WTC11 (cell line): ENCODE results near the gene LRRC74A. TPM values are rescaled to one million over a fixed set of nuclear protein-coding genes. Genes with fewer than 3 reads are reported as not detected.

Experiments used
- ATAC-seq: fragments of 200-7000 bp; cut with Tn5 transposase; 2 replicates; pipeline ENCODE4 v1.10.0; 2021; ENCODE audit warnings: mild to moderate bottlenecking, moderate library complexity
- CTCF ChIA-PET: fragments of 300-600 bp; sonication (Branson Sonifier 250); formaldehyde crosslinking; loops from one replicate; lab custom pipeline; 2021; ENCODE audit warnings: antibody characterized with exemption; lab: Charles Lee
- POLR2A ChIA-PET: fragments of 350-600 bp; sonication (Branson Sonifier 250); formaldehyde crosslinking; loops from one replicate; lab custom pipeline; 2021; ENCODE audit warnings: antibody characterized with exemption; lab: Charles Lee
- DNase-seq: peaks from one replicate; pipeline ENCODE4 v3.0.0; 2021; ENCODE audit warnings: low spot score
- H3K27ac Mint-ChIP-seq: 2 replicates; pipeline ENCODE4 v1.8.0; 2021; ENCODE audit warnings: mixed read lengths
- H3K27me3 Mint-ChIP-seq: 2 replicates; pipeline ENCODE4 v1.8.0; 2021; ENCODE audit warnings: low read depth, mild to moderate bottlenecking, moderate library complexity, mixed read lengths
- H3K36me3 Mint-ChIP-seq: 2 replicates; pipeline ENCODE4 v1.8.0; 2021; ENCODE audit warnings: mixed read lengths
- H3K4me1 Mint-ChIP-seq: 2 replicates; pipeline ENCODE4 v1.8.0; 2022; ENCODE audit warnings: mixed read lengths
- H3K4me3 Mint-ChIP-seq: 2 replicates; pipeline ENCODE4 v1.8.0; 2021; ENCODE audit warnings: mild to moderate bottlenecking, moderate library complexity, mixed read lengths
- H3K9me3 Mint-ChIP-seq: 2 replicates; pipeline ENCODE4 v1.8.0; 2021; ENCODE audit warnings: mixed read lengths
- AR ChIP-seq: fragments of 250-450 bp; sonication (Bioruptor Pico); IDR thresholded peaks from 2 replicates; pipeline ENCODE4 v1.9.0; 2021; ENCODE audit warnings: mild to moderate bottlenecking
- CREM ChIP-seq: sonication (generic); formaldehyde crosslinking; IDR thresholded peaks from 2 replicates; pipeline ENCODE4 v1.8.1; 2022; ENCODE audit warnings: mild to moderate bottlenecking, missing genetic modification reagents, moderate library complexity
- E2F5 ChIP-seq: sonication (generic); formaldehyde crosslinking; IDR thresholded peaks from 2 replicates; pipeline ENCODE4 v1.8.1; 2022; ENCODE audit warnings: mild to moderate bottlenecking, moderate library complexity, missing genetic modification reagents
- MAX ChIP-seq: sonication (generic); formaldehyde crosslinking; IDR thresholded peaks from 2 replicates; pipeline ENCODE4 v1.8.0; 2022; ENCODE audit warnings: mild to moderate bottlenecking, missing genetic modification reagents
- MLX ChIP-seq: sonication (generic); formaldehyde crosslinking; IDR thresholded peaks from 2 replicates; pipeline ENCODE4 v1.8.1; 2023; ENCODE audit warnings: mild to moderate bottlenecking, missing genetic modification reagents, moderate library complexity
- NFATC4 ChIP-seq: fragments of 250-450 bp; sonication (Bioruptor Pico); IDR thresholded peaks from 2 replicates; pipeline ENCODE4 v1.9.0; 2021; ENCODE audit warnings: mild to moderate bottlenecking
- NR1H2 ChIP-seq: sonication (generic); formaldehyde crosslinking; IDR thresholded peaks from 2 replicates; pipeline ENCODE4 v1.9.0; 2021; ENCODE audit warnings: mild to moderate bottlenecking, moderate library complexity, missing genetic modification reagents
- NR2C2 ChIP-seq: sonication (generic); formaldehyde crosslinking; IDR thresholded peaks from 2 replicates; pipeline ENCODE4 v1.8.0; 2022; ENCODE audit warnings: mild to moderate bottlenecking, missing genetic modification reagents
- SMAD4 ChIP-seq: sonication (generic); formaldehyde crosslinking; IDR thresholded peaks from 2 replicates; pipeline ENCODE4 v1.8.0; 2022; ENCODE audit warnings: mild to moderate bottlenecking, missing genetic modification reagents
- ZNF138 ChIP-seq: sonication (generic); formaldehyde crosslinking; conservative IDR thresholded peaks from 2 replicates; pipeline ENCODE4 v1.8.1; 2022; ENCODE audit warnings: mild to moderate bottlenecking, moderate library complexity, missing genetic modification reagents
- ZNF263 ChIP-seq: sonication (generic); formaldehyde crosslinking; IDR thresholded peaks from 2 replicates; pipeline ENCODE4 v1.8.1; 2022; ENCODE audit warnings: low read depth, mild to moderate bottlenecking, moderate library complexity, missing genetic modification reagents
- ZNF512 ChIP-seq: sonication (generic); formaldehyde crosslinking; IDR thresholded peaks from 2 replicates; pipeline ENCODE4 v1.8.1; 2022; ENCODE audit warnings: missing genetic modification reagents, borderline replicate concordance
- total RNA-seq: library from RNA; stranded (reverse); gene quantifications from 3 replicates; pipeline ENCODE4 v1.2.3, GENCODE V29; 2021
- TF ChIP-seq, protein P1 (sequence below): sonication (generic); formaldehyde crosslinking; IDR thresholded peaks from 2 replicates; pipeline ENCODE4 v1.8.0; 2023; ENCODE audit warnings: mild to moderate bottlenecking, missing genetic modification reagents
- TF ChIP-seq, protein P2 (sequence below): sonication (generic); formaldehyde crosslinking; IDR thresholded peaks from 2 replicates; pipeline ENCODE4 v1.8.0; 2022; ENCODE audit warnings: mild to moderate bottlenecking, missing genetic modification reagents
- TF ChIP-seq, protein P3 (sequence below): sonication (generic); formaldehyde crosslinking; IDR thresholded peaks from 2 replicates; pipeline ENCODE4 v1.8.0; 2023; ENCODE audit warnings: missing genetic modification reagents, mild to moderate bottlenecking, borderline replicate concordance
- TF ChIP-seq, protein P4 (sequence below): fragments of 250-450 bp; sonication (Bioruptor Pico); IDR thresholded peaks from 2 replicates; pipeline ENCODE4 v2.1.2; 2022; ENCODE audit warnings: mild to moderate bottlenecking, moderate library complexity
- TF ChIP-seq, protein P5 (sequence below): sonication (generic); formaldehyde crosslinking; IDR thresholded peaks from 2 replicates; pipeline ENCODE4 v1.8.1; 2023; ENCODE audit warnings: mild to moderate bottlenecking, moderate library complexity, missing genetic modification reagents

LRRC74A gene
- total RNA-seq, 1 experiment from 2014 or later = not detected

DNA sequence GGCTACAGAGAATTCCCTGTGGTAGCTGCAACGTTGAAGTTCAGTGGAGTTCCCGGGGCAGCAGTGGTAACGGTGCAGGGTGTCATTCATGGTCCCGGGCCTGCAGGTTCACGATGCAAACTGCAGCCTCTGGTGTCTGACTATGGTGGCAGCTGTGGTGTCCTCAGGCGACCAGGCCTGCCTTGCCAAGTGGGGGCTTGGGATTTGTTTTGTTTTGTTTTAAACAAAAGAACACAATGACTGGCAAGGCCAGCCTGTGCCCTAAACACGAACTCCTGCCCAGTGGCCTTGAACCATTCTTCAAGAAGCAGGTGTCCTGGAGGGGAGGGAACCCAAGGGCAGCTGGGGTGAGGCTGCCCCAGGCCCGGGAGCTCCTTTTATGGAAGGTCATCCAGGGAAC is 48.5 kb downstream of the LRRC74A start:
- Mint-ChIP-seq H3K9me3 (peaks cover 10% of the 10 kb centered on the region), H3K4me3 (no peak overlapping the region), H3K27me3 (peaks cover 4% of the 10 kb centered on the region; the same call in 1 of the 2 replicates), H3K4me1 (peaks cover 5% of the 10 kb centered on the region), H3K27ac (no peak overlapping the region), H3K36me3 (peaks cover 9% of the 10 kb centered on the region; the same call in 1 of the 2 replicates)
- DNase-seq (no peak), ATAC-seq (no peak)
- ChIA-PET POLR2A (interaction anchor here (1.3 kb wide), 1 partner anchor 217 kb away, joined by 3 read pairs; no protein-coding TSS in a partner anchor), CTCF (interaction anchor here (2.0 to 7.4 kb wide), 7 partner anchors 20 to 277 kb away, joined by 11 to 249 read pairs (median 29); partner anchors contain the start of gene CIPC)
- TF ChIP-seq, protein P1, sequence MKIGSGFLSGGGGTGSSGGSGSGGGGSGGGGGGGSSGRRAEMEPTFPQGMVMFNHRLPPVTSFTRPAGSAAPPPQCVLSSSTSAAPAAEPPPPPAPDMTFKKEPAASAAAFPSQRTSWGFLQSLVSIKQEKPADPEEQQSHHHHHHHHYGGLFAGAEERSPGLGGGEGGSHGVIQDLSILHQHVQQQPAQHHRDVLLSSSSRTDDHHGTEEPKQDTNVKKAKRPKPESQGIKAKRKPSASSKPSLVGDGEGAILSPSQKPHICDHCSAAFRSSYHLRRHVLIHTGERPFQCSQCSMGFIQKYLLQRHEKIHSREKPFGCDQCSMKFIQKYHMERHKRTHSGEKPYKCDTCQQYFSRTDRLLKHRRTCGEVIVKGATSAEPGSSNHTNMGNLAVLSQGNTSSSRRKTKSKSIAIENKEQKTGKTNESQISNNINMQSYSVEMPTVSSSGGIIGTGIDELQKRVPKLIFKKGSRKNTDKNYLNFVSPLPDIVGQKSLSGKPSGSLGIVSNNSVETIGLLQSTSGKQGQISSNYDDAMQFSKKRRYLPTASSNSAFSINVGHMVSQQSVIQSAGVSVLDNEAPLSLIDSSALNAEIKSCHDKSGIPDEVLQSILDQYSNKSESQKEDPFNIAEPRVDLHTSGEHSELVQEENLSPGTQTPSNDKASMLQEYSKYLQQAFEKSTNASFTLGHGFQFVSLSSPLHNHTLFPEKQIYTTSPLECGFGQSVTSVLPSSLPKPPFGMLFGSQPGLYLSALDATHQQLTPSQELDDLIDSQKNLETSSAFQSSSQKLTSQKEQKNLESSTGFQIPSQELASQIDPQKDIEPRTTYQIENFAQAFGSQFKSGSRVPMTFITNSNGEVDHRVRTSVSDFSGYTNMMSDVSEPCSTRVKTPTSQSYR (CRISPR knock-in tag) = no peak
- TF ChIP-seq ZNF512 (CRISPR knock-in tag) (no peak), E2F5 (CRISPR knock-in tag) (no peak), MLX (CRISPR knock-in tag) (no peak), NR1H2 (CRISPR knock-in tag) (no peak), CREM (CRISPR knock-in tag) (no peak), SMAD4 (CRISPR knock-in tag) (no peak), MAX (CRISPR knock-in tag) (no peak), ZNF263 (CRISPR knock-in tag) (no peak), NR2C2 (CRISPR knock-in tag) (no peak), ZNF138 (no peak), AR (CRISPR knock-in tag) (no peak), NFATC4 (no peak)
- TF ChIP-seq, protein P2, sequence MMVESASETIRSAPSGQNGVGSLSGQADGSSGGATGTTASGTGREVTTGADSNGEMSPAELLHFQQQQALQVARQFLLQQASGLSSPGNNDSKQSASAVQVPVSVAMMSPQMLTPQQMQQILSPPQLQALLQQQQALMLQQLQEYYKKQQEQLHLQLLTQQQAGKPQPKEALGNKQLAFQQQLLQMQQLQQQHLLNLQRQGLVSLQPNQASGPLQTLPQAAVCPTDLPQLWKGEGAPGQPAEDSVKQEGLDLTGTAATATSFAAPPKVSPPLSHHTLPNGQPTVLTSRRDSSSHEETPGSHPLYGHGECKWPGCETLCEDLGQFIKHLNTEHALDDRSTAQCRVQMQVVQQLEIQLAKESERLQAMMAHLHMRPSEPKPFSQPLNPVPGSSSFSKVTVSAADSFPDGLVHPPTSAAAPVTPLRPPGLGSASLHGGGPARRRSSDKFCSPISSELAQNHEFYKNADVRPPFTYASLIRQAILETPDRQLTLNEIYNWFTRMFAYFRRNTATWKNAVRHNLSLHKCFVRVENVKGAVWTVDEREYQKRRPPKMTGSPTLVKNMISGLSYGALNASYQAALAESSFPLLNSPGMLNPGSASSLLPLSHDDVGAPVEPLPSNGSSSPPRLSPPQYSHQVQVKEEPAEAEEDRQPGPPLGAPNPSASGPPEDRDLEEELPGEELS = no peak
- TF ChIP-seq, protein P3, sequence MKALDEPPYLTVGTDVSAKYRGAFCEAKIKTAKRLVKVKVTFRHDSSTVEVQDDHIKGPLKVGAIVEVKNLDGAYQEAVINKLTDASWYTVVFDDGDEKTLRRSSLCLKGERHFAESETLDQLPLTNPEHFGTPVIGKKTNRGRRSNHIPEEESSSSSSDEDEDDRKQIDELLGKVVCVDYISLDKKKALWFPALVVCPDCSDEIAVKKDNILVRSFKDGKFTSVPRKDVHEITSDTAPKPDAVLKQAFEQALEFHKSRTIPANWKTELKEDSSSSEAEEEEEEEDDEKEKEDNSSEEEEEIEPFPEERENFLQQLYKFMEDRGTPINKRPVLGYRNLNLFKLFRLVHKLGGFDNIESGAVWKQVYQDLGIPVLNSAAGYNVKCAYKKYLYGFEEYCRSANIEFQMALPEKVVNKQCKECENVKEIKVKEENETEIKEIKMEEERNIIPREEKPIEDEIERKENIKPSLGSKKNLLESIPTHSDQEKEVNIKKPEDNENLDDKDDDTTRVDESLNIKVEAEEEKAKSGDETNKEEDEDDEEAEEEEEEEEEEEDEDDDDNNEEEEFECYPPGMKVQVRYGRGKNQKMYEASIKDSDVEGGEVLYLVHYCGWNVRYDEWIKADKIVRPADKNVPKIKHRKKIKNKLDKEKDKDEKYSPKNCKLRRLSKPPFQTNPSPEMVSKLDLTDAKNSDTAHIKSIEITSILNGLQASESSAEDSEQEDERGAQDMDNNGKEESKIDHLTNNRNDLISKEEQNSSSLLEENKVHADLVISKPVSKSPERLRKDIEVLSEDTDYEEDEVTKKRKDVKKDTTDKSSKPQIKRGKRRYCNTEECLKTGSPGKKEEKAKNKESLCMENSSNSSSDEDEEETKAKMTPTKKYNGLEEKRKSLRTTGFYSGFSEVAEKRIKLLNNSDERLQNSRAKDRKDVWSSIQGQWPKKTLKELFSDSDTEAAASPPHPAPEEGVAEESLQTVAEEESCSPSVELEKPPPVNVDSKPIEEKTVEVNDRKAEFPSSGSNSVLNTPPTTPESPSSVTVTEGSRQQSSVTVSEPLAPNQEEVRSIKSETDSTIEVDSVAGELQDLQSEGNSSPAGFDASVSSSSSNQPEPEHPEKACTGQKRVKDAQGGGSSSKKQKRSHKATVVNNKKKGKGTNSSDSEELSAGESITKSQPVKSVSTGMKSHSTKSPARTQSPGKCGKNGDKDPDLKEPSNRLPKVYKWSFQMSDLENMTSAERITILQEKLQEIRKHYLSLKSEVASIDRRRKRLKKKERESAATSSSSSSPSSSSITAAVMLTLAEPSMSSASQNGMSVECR = no peak
- TF ChIP-seq, protein P4, sequence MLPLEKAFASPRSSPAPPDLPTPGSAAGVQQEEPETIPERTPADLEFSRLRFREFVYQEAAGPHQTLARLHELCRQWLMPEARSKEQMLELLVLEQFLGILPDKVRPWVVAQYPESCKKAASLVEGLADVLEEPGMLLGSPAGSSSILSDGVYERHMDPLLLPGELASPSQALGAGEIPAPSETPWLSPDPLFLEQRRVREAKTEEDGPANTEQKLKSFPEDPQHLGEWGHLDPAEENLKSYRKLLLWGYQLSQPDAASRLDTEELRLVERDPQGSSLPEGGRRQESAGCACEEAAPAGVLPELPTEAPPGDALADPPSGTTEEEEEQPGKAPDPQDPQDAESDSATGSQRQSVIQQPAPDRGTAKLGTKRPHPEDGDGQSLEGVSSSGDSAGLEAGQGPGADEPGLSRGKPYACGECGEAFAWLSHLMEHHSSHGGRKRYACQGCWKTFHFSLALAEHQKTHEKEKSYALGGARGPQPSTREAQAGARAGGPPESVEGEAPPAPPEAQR (CRISPR knock-in tag) = no peak
- TF ChIP-seq, protein P5, sequence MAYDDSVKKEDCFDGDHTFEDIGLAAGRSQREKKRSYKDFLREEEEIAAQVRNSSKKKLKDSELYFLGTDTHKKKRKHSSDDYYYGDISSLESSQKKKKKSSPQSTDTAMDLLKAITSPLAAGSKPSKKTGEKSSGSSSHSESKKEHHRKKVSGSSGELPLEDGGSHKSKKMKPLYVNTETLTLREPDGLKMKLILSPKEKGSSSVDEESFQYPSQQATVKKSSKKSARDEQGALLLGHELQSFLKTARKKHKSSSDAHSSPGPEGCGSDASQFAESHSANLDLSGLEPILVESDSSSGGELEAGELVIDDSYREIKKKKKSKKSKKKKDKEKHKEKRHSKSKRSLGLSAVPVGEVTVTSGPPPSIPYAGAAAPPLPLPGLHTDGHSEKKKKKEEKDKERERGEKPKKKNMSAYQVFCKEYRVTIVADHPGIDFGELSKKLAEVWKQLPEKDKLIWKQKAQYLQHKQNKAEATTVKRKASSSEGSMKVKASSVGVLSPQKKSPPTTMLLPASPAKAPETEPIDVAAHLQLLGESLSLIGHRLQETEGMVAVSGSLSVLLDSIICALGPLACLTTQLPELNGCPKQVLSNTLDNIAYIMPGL (CRISPR knock-in tag) = no peak
